Small intestine (tissue), 7 donors: ENCODE results near the gene DCAF16. TPM values are rescaled to one million over a fixed set of nuclear protein-coding genes. Genes with fewer than 3 reads are reported as not detected.

Source experiments
- DNase-seq, 2 donors: peaks; one replicate each; pipeline versions ENCODE4 v3.0.0 to v3.0.0-alpha.2; 2013
- FAIRE-seq: peaks from 2 replicates; lab custom pipeline; 2012; peaks lifted over from hg19 to GRCh38; lab: Jason Lieb, UNC
- H3K27ac ChIP-seq, 3 donors: one replicate each; pipeline ENCODE4 v1.5.1; 2013; ENCODE audit warnings: low read length in 2 of 3, mild to moderate bottlenecking in 2 of 3, control low read depth in 1 of 3, inconsistent platforms in 1 of 3, low read depth in 1 of 3, moderate library complexity in 1 of 3
- H3K27me3 ChIP-seq, 3 donors: one replicate each; pipeline ENCODE4 v1.6.1; 2013; ENCODE audit warnings: low read length in 3 of 3, inconsistent platforms in 1 of 3; ENCODE audit not compliant: control insufficient read depth in 3 of 3, insufficient read depth in 3 of 3
- H3K36me3 ChIP-seq, 3 donors: one replicate each; pipeline ENCODE4 v1.6.1; 2013; ENCODE audit warnings: low read length in 3 of 3, inconsistent platforms in 1 of 3, low read depth in 1 of 3, mild to moderate bottlenecking in 1 of 3, moderate library complexity in 1 of 3; ENCODE audit not compliant: control insufficient read depth in 3 of 3, insufficient read depth in 2 of 3
- H3K4me1 ChIP-seq, 3 donors: one replicate each; pipeline ENCODE4 v1.6.1; 2013; ENCODE audit warnings: low read length in 2 of 3, inconsistent platforms in 1 of 3, low read depth in 1 of 3, mild to moderate bottlenecking in 1 of 3, moderate library complexity in 1 of 3; ENCODE audit not compliant: control insufficient read depth in 3 of 3, insufficient read depth in 2 of 3
- H3K4me3 ChIP-seq, 3 donors: one replicate each; pipeline ENCODE4 v1.5.1; 2013; ENCODE audit warnings: low read length in 3 of 3, control low read depth in 1 of 3, inconsistent platforms in 1 of 3, low read depth in 1 of 3, mild to moderate bottlenecking in 1 of 3, moderate library complexity in 1 of 3
- H3K9me3 ChIP-seq, 2 donors: one replicate each; pipeline ENCODE4 v1.6.1; 2013; ENCODE audit warnings: low read depth in 1 of 2, low read length in 1 of 2; ENCODE audit not compliant: control insufficient read depth in 2 of 2, insufficient read depth in 1 of 2
- WGBS, 3 donors: extraction: QIAGEN DNeasy Blood & Tissue Kit; methylation state at CpG; one replicate each; pipeline ENCODE4 v1.1.7; 2013; 5-methylcytosine and 5-hydroxymethylcytosine counted together
- polyA plus RNA-seq, 4 donors: library from polyadenylated mRNA; stranded (reverse) in 3 of 4; unstranded in 1 of 4; fragments of 200-250 nt in 3 of 4; fragments of 120-200 nt in 1 of 4; gene quantifications; one replicate each; pipeline versions ENCODE4 v1.2.1 to v1.2.3, GENCODE V29; 2013
- donor health status: healthy with polysubstance abuse.
- donor health status: control.
- donor health status: control.
- donor health status: Bipolar disorder and iron deficiency.
- donor health status: healthy.

Gene DCAF16
- polyA plus RNA-seq, 4 donors: 3.8 to 40.4 (median 8.4) TPM

DNA sequence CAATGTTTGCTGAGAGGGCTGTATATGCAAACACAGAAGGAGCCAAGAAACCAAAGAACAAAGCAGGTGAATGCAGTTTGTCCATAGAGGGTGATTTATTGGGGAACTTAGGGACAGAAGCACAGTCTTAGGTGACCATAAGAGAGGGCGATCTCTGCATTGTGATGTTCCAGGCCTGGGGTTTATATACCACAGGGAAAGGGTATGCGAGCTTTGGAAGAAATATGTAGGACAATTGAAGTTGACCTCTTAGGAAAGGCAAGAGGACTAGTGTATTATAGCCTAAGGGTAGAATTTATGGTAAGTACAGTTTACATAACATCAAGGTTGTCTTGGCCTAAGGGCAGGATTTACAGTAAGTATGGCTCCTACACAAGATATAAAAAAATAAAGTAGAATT, 56.9 kb downstream of the DCAF16 start:
- Histone ChIP-seq H3K4me1 (no peaks in the 10 kb centered on the region), H3K27me3 (no peaks in the 10 kb centered on the region), H3K9me3 (no peaks in the 10 kb centered on the region), H3K27ac (no peak overlapping the region), H3K36me3 (no peaks in the 10 kb centered on the region), H3K4me3 (no peak overlapping the region)
- DNase-seq (no peak), FAIRE-seq (no peak)
- 90 to 98% (median 96%) methylated on average over 2 of the region's 2 CpGs for WGBS, 3 donors

Other genes with a start within 250 kb of the DCAF16 start
- 100 to 1,000 TPM in 1 of 4 donors, 10 to 100 TPM in 3; 55.9 to 113 (median 69.0) TPM for gene LAP3, start 233.6 kb downstream of the DCAF16 start, polyA plus RNA-seq
- gene MED28, start 196.1 kb downstream of the DCAF16 start, polyA plus RNA-seq: 10 to 100 TPM in 2 of 4 donors, 1 to 10 TPM in 2; 5.1 to 53.1 (median 10.6) TPM
- under 1 TPM in 2 of 4 donors, not detected in 2; 0.03 to 0.04 TPM for gene FAM184B, start 29.1 kb downstream of the DCAF16 start, polyA plus RNA-seq
- 10 to 100 TPM in 2 of 4 donors, 1 to 10 TPM in 1, under 1 TPM in 1; 0.54 to 11.7 (median 6.5) TPM for gene NCAPG, start 222 bp upstream of the DCAF16 start, polyA plus RNA-seq
- 10 to 100 TPM in 1 of 4 donors, 1 to 10 TPM in 3; 4.2 to 23.2 (median 9.5) TPM for gene LCORL, start 211.0 kb upstream of the DCAF16 start, polyA plus RNA-seq